Measurements from ENCODE around the gene RITA1. TPM values are rescaled to one million over a fixed set of nuclear protein-coding genes. Genes with fewer than 3 reads are reported as not detected.

RITA1 gene
- polyA plus RNA-seq, 1 donor from 2014 or later: 24.1 TPM

DNA sequence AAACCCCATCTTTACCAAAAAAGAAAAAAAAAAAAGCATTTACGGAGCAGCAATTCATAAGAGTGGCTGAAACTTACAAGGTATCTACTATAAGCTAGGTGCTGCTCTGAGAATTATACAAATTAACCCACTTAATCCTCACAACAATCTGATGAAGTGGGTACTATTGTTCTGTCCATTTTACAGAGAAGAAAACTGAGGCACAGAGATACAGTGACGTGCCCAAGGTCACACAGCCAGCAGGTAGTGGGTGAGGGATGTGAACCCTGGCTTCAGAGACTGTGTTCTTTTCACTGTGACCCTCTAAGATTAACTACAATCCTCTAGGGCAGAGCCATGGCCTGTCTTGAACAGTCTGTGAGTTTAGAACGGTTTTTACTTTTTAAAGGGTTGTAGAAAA is 3.5 kb upstream of the RITA1 start:
- Mint-ChIP-seq H3K36me3 (peaks cover 9% of the 10 kb centered on the region), H3K4me1 (peaks cover 16 to 19% (median 19%) of the 10 kb centered on the region in 3 donors), H3K9me3 (peaks cover 0 to 2% (median 0%) of the 10 kb centered on the region in 3 donors), H3K4me3 (no peak overlapping the region), H3K27ac (peak overlapping the region in 2 of 3 donors; percentile 39 to 90), H3K27me3 (no peaks in the 10 kb centered on the region)

DNA sequence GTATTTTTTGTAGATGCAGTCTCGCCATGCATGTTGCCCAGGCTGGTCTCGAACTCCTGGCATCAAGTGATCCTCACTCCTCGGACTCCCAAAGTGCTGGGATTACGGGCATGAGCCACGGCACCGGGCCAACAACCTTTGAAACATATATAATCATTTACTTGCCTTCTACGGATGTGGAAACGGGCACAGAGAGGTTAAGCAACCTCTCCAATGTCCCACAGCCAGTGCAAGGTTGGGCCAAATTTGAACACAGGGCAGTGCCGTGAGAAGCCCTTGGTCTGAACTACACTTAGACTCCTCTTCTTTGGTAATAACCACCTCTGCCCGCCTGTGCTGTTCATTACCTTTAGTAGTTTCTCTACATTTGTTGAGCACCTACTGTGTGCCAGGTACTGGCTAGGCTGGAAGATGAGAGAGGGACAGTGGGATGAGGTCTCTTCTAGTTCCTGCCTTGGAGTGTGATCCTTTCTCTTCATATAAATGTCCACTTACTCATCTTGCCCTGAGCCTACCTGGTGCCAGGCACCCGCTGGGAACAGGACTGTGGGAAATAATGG is 2.4 kb upstream of the RITA1 start:
- Mint-ChIP-seq H3K27ac (no peak overlapping the region), H3K9me3 (no peaks in the 10 kb centered on the region), H3K27me3 (no peaks in the 10 kb centered on the region)

DNA sequence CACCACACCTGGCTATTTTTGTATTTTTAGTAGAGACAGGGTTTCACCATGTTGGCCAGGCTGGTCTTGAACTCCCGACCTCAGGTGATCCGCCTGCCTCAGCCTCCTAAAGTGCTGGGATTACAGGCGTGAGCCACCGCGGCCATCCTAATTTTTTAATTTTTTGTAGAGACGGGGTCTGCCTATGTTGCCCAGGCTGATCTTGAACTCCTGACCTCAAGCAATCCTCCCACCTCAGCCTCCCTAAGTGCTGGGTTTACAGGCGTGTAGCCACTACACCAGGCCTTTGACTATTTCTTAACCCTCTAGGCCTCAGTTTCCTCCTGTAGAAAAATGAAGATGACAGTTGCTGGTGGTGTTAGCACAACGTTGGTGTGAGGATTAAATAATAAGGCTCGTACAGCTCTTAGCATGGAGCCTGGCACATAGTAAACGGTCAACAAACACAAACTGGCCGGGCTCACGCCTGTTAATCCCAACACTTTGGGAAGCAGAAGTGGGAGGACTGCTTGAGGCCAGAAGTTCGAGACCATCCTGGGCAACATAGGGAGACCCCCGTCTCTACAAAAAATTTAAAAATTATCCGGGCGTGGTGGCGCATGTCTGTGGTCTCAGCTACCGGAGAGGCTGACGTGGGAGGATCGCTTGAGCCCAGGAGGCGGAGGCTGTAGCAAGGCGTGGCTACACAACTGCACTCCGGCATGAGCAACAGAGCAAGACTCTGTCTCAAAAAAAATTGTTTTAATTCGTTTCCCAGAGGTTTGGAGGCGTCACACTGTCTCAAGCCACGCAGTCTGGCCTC is 1.2 kb upstream of the RITA1 start:
- Mint-ChIP-seq H3K4me1 (peaks cover 21 to 25% (median 25%) of the 10 kb centered on the region in 3 donors), H3K4me3 (peak overlapping the region; percentile 92 to 98 (median 96)), H3K9me3 (no peaks in the 10 kb centered on the region), H3K36me3 (peaks cover 6% of the 10 kb centered on the region), H3K27ac (peak overlapping the region; percentile 95 to 99 (median 96)), H3K27me3 (no peaks in the 10 kb centered on the region)

More for the DNA sequence above, 2.4 kb upstream of the RITA1 start:
- Mint-ChIP-seq H3K36me3 (peaks cover 6% of the 10 kb centered on the region), H3K4me3 (peak overlapping the region; percentile 5 to 60 (median 16)), H3K4me1 (peaks cover 21 to 25% (median 24%) of the 10 kb centered on the region in 3 donors)

DNA sequence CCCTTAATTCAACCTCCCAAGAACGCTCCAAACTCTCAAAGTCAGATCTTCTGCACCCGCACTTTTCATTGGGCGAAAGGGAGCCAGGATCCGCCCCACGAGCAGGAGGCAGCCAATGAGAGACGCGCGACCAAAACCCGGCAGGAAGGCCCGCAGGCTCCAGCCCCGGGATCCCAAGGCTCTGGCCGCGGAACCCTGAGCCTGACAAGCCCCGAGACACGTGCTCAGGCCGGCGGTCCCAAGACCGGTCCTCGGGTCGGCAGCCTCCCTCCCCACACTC is 681 bp upstream of the RITA1 start:
- no peaks in the 10 kb centered on the region for H3K27me3 Mint-ChIP-seq
- H3K9me3 Mint-ChIP-seq: no peaks in the 10 kb centered on the region
- H3K4me1 Mint-ChIP-seq: peaks cover 21 to 26% (median 25%) of the 10 kb centered on the region in 3 donors
- H3K36me3 Mint-ChIP-seq: peaks cover 4% of the 10 kb centered on the region
- H3K4me3 Mint-ChIP-seq: peak overlapping the region; percentile 92 to 98 (median 96)
- H3K27ac Mint-ChIP-seq: peak overlapping the region; percentile 95 to 99 (median 96)

DNA sequence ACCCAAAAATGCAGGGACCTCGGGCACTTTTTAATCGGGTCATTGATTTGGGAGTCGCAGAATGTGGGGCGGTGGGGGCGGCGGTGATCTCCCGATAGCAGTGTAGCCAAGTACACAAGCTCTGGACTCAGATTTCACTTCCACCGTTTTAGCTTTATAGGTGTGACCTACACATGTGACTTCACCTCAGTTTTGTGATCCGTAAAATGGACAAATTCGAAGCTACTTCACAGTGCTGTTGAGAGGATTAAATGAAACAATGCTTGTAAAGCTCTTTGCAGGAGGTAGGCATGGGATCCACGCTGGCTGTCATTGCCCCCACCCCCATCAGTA is 478 bp downstream of the RITA1 start:
- Mint-ChIP-seq H3K9me3 (no peaks in the 10 kb centered on the region), H3K27me3 (no peaks in the 10 kb centered on the region), H3K4me1 (peaks cover 21 to 26% (median 25%) of the 10 kb centered on the region in 3 donors), H3K27ac (peak overlapping the region; percentile 62 to 95 (median 79)), H3K4me3 (peak overlapping the region; percentile 92 to 98 (median 96)), H3K36me3 (peaks cover 4% of the 10 kb centered on the region)

DNA sequence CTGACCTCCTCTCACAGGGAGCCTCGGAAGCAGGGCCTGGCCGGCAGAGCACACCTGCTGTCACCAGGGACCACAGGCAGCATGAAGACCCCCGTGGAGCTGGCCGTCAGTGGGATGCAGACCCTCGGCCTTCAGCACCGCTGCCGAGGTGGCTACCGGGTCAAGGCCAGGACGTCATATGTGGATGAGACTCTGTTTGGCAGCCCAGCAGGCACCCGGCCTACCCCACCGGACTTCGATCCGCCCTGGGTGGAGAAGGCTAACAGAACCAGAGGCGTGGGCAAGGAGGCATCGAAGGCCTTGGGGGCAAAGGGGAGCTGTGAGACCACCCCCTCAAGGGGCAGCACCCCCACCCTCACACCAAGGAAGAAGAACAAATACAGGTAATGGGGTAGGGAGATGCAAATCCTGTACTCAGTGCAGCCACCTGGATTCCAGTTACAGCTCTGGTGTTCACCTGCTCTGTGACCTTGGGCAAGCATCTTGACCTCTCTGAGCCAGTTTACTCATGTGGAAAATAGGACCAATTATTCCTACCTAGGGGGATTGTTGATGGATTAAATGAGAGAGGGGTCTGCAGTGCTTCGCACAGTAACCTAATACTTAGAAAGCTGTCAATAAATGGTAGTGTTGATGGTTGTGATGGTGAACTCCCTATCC is 1.3 kb downstream of the RITA1 start:
- H3K27ac Mint-ChIP-seq: peak overlapping the region in 2 of 3 donors; percentile 62 to 95
- H3K9me3 Mint-ChIP-seq: no peaks in the 10 kb centered on the region

DNA sequence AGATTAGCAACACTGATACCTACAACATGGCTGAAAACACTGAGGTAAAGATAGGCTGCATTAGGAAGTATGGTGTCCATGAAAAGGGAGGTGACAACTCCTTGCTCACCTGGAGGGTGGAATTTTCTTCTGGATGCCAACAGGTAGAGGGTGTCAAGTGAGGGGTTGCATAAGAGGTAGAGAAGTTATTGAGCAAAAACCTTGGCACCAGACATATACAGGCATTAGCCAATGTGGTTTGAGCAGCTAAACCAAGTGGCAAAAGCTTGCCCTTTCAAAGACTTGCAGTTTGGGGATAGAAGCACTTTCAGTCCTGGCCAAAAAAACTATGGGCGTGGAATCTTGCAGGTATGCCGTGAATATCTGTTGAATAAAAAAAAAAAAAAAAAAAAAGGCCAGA is 3.8 kb downstream of the RITA1 start:
- H3K4me1 Mint-ChIP-seq: peaks cover 18 to 21% (median 20%) of the 10 kb centered on the region in 3 donors

More for the DNA sequence above, 1.3 kb downstream of the RITA1 start:
- Mint-ChIP-seq H3K36me3 (peaks cover 4% of the 10 kb centered on the region), H3K4me1 (peaks cover 21 to 26% (median 25%) of the 10 kb centered on the region in 3 donors), H3K4me3 (peak overlapping the region; percentile 92 to 98 (median 96)), H3K27me3 (no peaks in the 10 kb centered on the region)

DNA sequence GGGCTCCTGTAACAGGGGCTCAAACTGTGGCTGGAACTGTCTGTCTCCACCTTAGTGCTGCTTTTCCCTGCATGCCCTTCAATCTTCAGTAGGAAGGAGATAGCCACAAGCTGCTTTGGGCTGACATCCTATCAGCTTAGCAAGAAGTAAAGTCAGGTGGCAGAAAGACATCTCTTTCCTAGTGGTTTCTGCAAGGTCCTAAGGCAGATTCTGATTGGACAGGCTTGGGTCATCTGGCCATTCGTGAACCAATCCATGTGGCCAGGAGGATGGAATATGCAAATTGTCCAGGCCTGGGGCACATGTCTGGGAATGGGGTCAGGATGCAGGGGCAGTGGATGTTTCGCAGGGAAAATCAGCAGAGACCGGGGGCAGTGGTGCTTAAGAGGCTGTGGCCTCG is 5.2 kb downstream of the RITA1 start:
- H3K27ac Mint-ChIP-seq: peak overlapping the region in 1 of 3 donors; percentile 9
- H3K27me3 Mint-ChIP-seq: no peaks in the 10 kb centered on the region
- peaks cover 15 to 19% (median 17%) of the 10 kb centered on the region in 3 donors for H3K4me1 Mint-ChIP-seq
- no peaks in the 10 kb centered on the region for H3K9me3 Mint-ChIP-seq
- peak overlapping the region in 1 of 4 donors; percentile 35 for H3K4me3 Mint-ChIP-seq
- peaks cover 4% of the 10 kb centered on the region for H3K36me3 Mint-ChIP-seq

More for the DNA sequence above, 3.8 kb downstream of the RITA1 start:
- Mint-ChIP-seq H3K27me3 (no peaks in the 10 kb centered on the region), H3K27ac (no peak overlapping the region), H3K36me3 (peaks cover 4% of the 10 kb centered on the region), H3K9me3 (no peaks in the 10 kb centered on the region), H3K4me3 (no peak overlapping the region)

DNA sequence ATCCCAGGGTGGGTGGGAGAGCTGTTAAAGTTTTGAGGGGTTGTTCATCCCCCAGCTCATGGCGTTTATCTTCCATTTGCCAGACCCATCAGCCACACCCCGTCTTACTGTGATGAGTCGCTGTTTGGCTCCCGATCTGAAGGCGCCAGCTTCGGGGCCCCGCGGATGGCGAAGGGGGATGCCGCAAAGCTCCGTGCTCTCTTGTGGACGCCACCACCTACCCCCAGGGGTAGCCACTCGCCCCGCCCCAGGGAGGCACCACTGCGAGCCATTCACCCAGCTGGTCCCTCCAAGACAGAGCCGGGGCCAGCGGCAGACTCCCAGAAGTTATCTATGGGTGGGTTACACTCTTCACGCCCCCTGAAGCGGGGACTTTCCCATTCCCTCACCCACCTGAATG is 5.7 kb downstream of the RITA1 start:
- no peaks in the 10 kb centered on the region for H3K9me3 Mint-ChIP-seq
- H3K27me3 Mint-ChIP-seq: no peaks in the 10 kb centered on the region
- no peak overlapping the region for H3K4me3 Mint-ChIP-seq
- peaks cover 11 to 16% (median 15%) of the 10 kb centered on the region in 3 donors for H3K4me1 Mint-ChIP-seq
- peaks cover 4% of the 10 kb centered on the region for H3K36me3 Mint-ChIP-seq
- no peak overlapping the region for H3K27ac Mint-ChIP-seq

DNA sequence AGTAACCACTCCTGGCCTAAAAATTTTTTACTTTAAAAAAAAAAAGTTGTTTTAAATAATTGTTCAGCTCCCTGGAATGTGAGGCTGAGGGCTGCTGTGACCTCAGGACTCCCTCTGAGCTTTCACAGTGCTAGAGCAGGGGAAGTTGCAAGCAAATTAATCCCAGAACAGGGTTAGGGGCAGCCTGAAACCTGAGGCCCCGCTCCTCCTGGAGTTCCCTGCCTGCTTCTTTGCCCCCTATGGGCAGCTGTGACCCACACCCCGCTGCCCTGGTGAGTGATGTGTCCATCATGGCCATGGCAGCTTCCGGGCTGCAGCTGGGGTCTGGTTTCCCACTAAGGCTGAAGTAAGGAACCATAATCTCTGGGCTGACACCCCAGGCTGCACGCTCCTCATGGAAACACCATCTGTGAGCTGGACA is 9.5 kb downstream of the RITA1 start:
- Mint-ChIP-seq H3K4me3 (no peak overlapping the region), H3K27me3 (no peaks in the 10 kb centered on the region), H3K36me3 (no peaks in the 10 kb centered on the region), H3K9me3 (no peaks in the 10 kb centered on the region), H3K27ac (no peak overlapping the region), H3K4me1 (peaks cover 6 to 12% (median 12%) of the 10 kb centered on the region in 3 donors)

DNA sequence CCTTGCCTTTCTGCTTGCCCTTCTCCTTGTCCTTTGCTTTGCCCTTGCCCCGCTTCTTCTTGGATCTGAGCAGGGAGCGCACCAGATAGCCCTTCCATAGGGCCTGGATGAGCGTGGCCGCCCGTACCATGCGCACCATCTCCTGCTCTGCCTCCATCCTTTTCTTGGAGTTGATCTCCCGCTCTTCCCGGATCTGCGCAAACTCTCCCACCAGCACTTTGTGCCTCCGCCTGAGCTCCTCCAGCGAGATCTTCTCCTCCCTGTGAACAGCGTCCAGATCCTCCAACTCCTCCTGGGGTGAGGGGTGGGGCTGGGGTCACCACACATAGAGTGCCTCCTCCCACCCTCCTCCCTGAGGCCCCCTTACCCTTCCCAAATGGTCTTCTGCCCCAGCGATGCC is 10.1 kb downstream of the RITA1 start:
- H3K9me3 Mint-ChIP-seq: no peaks in the 10 kb centered on the region
- H3K27ac Mint-ChIP-seq: no peak overlapping the region
- no peaks in the 10 kb centered on the region for H3K27me3 Mint-ChIP-seq
- H3K4me1 Mint-ChIP-seq: peaks cover 6 to 12% (median 12%) of the 10 kb centered on the region in 3 donors
- no peak overlapping the region for H3K4me3 Mint-ChIP-seq
- no peaks in the 10 kb centered on the region for H3K36me3 Mint-ChIP-seq

DNA sequence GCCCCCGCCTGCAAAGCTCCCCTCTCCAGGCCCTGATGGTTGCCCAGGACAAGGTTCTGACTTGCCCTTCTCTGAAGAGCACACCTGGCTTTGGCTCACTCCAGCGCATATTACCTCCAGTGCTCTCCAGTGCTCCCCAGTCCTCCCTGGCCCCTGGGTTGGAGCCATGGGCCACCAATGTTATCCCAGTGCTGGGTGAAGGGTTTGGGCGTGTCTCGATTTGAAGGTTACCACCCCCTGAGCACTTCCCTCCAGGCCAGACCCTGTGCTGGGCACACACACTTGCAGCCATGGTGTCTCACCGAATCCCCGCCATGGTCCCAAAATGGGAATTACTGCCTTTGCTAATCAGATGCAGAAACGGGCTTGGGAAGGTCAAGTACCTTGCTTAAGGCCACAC is 11.1 kb downstream of the RITA1 start:
- Mint-ChIP-seq H3K36me3 (no peaks in the 10 kb centered on the region), H3K4me1 (peaks cover 6 to 12% (median 12%) of the 10 kb centered on the region in 3 donors), H3K9me3 (no peaks in the 10 kb centered on the region), H3K27me3 (no peaks in the 10 kb centered on the region), H3K27ac (no peak overlapping the region), H3K4me3 (peak overlapping the region in 1 of 4 donors; percentile 25)

DNA sequence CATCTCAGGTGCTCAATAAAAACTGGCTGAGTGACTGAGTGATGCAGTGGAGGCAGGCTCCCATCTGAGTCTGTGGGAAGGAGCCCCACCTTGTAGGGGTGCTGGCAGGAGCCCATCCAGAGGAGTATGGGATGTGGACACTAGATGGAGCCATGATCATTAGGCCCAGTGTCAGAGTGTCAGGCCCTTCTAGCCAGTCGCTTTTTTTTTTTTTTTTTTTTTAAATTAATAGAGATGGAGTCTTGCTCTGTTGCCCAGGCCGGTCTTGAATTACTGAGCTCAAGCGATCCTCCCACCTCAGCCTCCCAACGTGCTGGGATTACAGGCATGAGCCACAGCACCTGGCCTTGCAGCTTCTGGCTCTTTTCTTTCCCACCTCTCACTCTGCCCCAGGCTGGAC is 11.5 kb downstream of the RITA1 start:
- Mint-ChIP-seq H3K36me3 (no peaks in the 10 kb centered on the region), H3K4me1 (peaks cover 6 to 12% (median 12%) of the 10 kb centered on the region in 3 donors), H3K4me3 (peak overlapping the region in 2 of 4 donors; percentile 25 to 63), H3K27me3 (no peaks in the 10 kb centered on the region), H3K27ac (peak overlapping the region in 1 of 3 donors; percentile 31), H3K9me3 (no peaks in the 10 kb centered on the region)

DNA sequence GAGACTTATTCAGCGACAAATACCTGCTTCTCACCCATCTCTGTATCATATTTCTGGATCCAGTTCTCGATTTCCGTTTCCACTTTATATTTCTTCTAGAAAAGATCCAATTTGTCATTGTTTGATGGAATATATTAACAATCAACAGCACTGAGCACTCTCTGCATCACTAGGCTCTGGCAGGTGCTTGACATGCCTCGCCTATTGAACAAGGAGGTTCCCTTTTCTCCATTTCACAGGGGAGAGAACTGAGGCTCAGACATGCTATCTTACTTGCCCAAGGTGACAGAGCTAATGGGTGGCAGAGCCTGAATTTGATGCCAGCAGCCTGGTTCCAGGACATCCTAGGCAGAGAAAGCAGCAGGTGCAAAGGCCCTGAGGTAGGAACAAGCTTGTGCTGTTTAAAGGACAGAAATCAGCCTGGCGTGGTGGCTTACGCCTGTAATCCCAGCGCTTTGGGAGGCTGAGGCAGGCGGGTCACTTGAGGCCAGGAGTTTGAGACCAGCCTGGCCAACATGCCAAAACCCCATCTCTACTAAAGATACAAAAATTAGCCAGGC is 12.1 kb downstream of the RITA1 start:
- Mint-ChIP-seq H3K36me3 (no peaks in the 10 kb centered on the region), H3K27me3 (no peaks in the 10 kb centered on the region), H3K27ac (peak overlapping the region in 1 of 3 donors; percentile 31), H3K4me1 (peaks cover 6 to 12% (median 12%) of the 10 kb centered on the region in 3 donors), H3K4me3 (peak overlapping the region in 2 of 4 donors; percentile 25 to 63), H3K9me3 (no peaks in the 10 kb centered on the region)

DNA sequence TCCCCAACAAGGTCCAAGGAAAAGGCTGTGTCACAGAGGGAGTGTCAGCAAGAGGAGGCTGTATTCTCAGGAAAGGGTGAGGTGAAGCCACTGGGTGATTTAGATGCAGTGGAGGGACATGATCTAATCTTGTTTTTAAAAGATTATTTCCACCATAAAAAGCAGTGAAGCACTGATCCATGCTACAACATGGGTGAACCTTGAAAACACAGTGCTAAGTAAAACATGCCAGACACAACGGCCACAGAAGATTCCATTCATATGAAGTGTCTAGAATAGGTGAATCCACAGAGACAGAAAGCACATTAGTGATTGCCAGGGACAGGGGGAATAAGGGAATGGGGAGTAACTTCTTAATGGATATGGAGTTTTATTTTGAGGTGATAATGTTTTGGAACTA is 12.8 kb downstream of the RITA1 start:
- H3K36me3 Mint-ChIP-seq: no peaks in the 10 kb centered on the region
- H3K9me3 Mint-ChIP-seq: no peaks in the 10 kb centered on the region
- H3K4me3 Mint-ChIP-seq: no peak overlapping the region
- H3K4me1 Mint-ChIP-seq: peaks cover 6 to 12% (median 12%) of the 10 kb centered on the region in 3 donors
- H3K27ac Mint-ChIP-seq: peak overlapping the region in 2 of 3 donors; percentile 28 to 33
- no peaks in the 10 kb centered on the region for H3K27me3 Mint-ChIP-seq

All from IgD-negative memory B cell (primary cell).